Adrenal gland (tissue), 12 donors: ENCODE data around the gene CORO7. TPM values are rescaled to one million over a fixed set of nuclear protein-coding genes. Genes with fewer than 3 reads are reported as not detected.

Source experiments
- DNase-seq, 7 donors: peaks; one replicate each; pipeline ENCODE4 v3.0.0-alpha.2; 2019 to 2020
- H3K27ac ChIP-seq, 5 donors: fragments of 200-600 bp; sonication (generic) in 4 of 5; 1 replicate in 3 of 5; 2 replicates in 2 of 5; pipeline versions ENCODE4 v1.5.1 to v1.8.0; 2016 to 2020; ENCODE audit warnings: mild to moderate bottlenecking in 1 of 5
- H3K27me3 ChIP-seq: fragments of 200-600 bp; 2 replicates; pipeline ENCODE4 v1.8.0; 2021
- H3K36me3 ChIP-seq, 2 donors: fragments of 200-600 bp; replicated peaks in 1 of 2; 1 replicate in 1 of 2; 2 replicates in 1 of 2; pipeline versions ENCODE4 v1.5.1 to v1.8.0; 2018 to 2022
- H3K4me1 ChIP-seq, 2 donors: fragments of 200-600 bp; replicated peaks in 1 of 2; 1 replicate in 1 of 2; 2 replicates in 1 of 2; pipeline versions ENCODE4 v1.5.1 to v1.8.0; 2018 to 2021
- H3K4me3 ChIP-seq, 4 donors: fragments of 200-600 bp; sonication (generic) in 3 of 4; one replicate each; pipeline ENCODE4 v1.5.1; 2016 to 2018
- H3K9me3 ChIP-seq, 3 donors: fragments of 200-600 bp; sonication (generic) in 1 of 3; replicated peaks in 1 of 3; 1 replicate in 2 of 3; 2 replicates in 1 of 3; pipeline versions ENCODE4 v1.5.1 to v1.8.0; 2016 to 2021
- POLR2A ChIP-seq, 2 donors: fragments of 450-650 bp; IDR thresholded peaks; one replicate each; pipeline ENCODE4 v1.6.1; 2017; ENCODE audit warnings: antibody characterized with exemption in 2 of 2, mild to moderate bottlenecking in 2 of 2, moderate library complexity in 1 of 2
- WGBS, 4 donors: extraction: QIAGEN DNeasy Blood & Tissue Kit in 2 of 4; methylation state at CpG; one replicate each; pipeline versions ENCODE4 v1.1.5 to v1.1.7; 2013 to 2017; 5-methylcytosine and 5-hydroxymethylcytosine counted together
- intact Hi-C, 2 donors: fragments of 100-400 bp; cut with DNase I; formaldehyde crosslinking; loops; one replicate each; pipeline versions ENCODE4 v1.14.1 to v1.15.0; 2022 to 2023
- polyA plus RNA-seq, 3 donors: library from polyadenylated mRNA; stranded (reverse); fragments of 200-250 nt in 2 of 3; fragments of 350-450 nt in 1 of 3; fragmentation: Illumina TruSeq in 1 of 3; extraction: RNeasy Lipid Tissue Mini Kit (QIAGEN cat#74804) in 1 of 3; gene quantifications; one replicate each; pipeline ENCODE4 v1.2.3, GENCODE V29; 2013 to 2014
- total RNA-seq, 9 donors: library from RNA; depleted of rRNA in 4 of 9; stranded (reverse); fragments of >200 nt in 4 of 9; fragments of 120-200 nt in 1 of 9; fragmentation: NEBNext Ultra II Directional in 1 of 9; extraction: Animal tissue kit (Norgen Biotek cat#: 25700) in 1 of 9; gene quantifications; one replicate each; pipeline versions ENCODE4 v1.1.0 to v1.2.4, GENCODE V29; 2013 to 2023
- TF ChIP-seq, protein P1 (sequence below), 6 experiments: fragments of 450-650 bp in 4 of 6; fragments of 200-600 bp in 2 of 6; sonication (generic) in 1 of 6; IDR thresholded peaks; 1 replicate in 5 of 6; 2 replicates in 1 of 6; pipeline versions ENCODE4 v1.5.1 to v1.8.0; 2016 to 2021; ENCODE audit warnings: antibody characterized with exemption in 6 of 6, mild to moderate bottlenecking in 2 of 6, moderate library complexity in 1 of 6
- donor health status: healthy with polysubstance abuse.
- donor health status: Bipolar disorder and iron deficiency.
- donor health status: DM: yes; HTN: yes; CAD: no.
- donor health status: DM: no; HTN: no; CAD: no.
- donor health status: DM: no; HTN: no; CAD: no.
- donor health status: DM: yes; HTN: yes; CAD: no.

Gene CORO7
- total and polyA plus RNA-seq, 12 donors = 4.3 to 61.0 (median 34.7) TPM

DNA sequence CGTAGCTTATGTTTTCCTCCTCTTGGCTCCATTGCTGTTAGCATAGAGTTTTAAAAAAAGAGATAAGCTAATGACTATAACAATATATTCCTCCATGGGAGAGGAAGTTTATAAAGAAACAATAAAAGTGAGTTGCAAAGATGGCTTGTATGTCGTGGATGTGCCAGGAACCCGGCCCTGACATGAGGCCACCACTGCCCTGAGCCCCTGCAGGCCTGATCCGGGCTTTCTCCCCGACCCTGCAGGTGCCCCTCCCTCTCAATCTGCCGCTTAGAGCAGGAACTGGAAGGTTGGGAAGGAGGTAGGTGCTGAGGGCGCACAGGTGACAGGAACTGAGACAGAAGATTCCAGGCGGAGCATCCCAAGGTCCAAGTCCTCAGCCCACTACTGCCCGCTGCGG lies 76.9 kb downstream of the CORO7 start:
- Histone ChIP-seq H3K4me1 (peaks cover 0 to 18% of the 10 kb centered on the region in 2 donors), H3K9me3 (no peaks in the 10 kb centered on the region), H3K27me3 (no peaks in the 10 kb centered on the region), H3K4me3 (no peak overlapping the region), H3K27ac (peak overlapping the region in 2 of 5 donors; percentile 12 to 60), H3K36me3 (peaks cover 0 to 59% of the 10 kb centered on the region in 2 donors)
- WGBS, 4 donors = 76 to 79% (median 77%) methylated on average over 9 to 10 of the region's 10 CpGs
- TF ChIP-seq, protein P1, sequence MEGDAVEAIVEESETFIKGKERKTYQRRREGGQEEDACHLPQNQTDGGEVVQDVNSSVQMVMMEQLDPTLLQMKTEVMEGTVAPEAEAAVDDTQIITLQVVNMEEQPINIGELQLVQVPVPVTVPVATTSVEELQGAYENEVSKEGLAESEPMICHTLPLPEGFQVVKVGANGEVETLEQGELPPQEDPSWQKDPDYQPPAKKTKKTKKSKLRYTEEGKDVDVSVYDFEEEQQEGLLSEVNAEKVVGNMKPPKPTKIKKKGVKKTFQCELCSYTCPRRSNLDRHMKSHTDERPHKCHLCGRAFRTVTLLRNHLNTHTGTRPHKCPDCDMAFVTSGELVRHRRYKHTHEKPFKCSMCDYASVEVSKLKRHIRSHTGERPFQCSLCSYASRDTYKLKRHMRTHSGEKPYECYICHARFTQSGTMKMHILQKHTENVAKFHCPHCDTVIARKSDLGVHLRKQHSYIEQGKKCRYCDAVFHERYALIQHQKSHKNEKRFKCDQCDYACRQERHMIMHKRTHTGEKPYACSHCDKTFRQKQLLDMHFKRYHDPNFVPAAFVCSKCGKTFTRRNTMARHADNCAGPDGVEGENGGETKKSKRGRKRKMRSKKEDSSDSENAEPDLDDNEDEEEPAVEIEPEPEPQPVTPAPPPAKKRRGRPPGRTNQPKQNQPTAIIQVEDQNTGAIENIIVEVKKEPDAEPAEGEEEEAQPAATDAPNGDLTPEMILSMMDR (IDR thresholded peaks at IDR 0.05) = no peak
- no peak for TF ChIP-seq POLR2A (IDR thresholded peaks at IDR 0.05)
- intact Hi-C loops = loop anchor here in 1 of 2 donors (10.0 kb wide), 1 partner anchor 135 kb away; no protein-coding TSS in a partner anchor
- no peak for DNase-seq

DNA sequence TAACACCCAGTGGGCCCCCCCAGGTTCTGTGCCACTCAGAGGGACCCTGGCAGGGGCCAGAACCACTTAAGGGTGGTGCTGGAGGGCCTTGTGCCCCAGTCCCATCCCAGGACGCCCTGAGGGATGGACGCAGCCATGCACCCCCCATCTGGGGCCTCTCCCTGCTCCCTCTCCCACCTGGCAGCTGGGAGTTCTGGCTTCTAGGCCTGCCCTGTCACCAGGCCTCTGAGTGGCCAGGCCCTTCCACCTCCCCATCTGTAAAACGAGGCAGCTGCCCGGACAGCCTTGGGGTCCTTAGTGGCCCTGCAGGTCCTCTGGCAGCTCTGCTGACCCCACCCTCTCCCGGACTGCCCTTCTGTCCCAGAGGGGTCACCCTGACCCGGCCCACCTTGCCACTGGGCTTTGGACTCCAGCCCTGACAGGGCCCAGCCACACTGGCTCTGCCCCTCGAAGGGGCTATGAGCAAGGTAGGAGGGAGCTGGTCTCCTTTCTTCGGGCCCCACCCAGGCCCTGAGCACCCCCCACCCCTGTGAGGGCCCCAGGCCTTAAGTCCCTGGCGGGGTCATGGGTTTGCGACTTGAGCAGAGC lies 77.6 kb downstream of the CORO7 start:
- peaks cover 0 to 60% of the 10 kb centered on the region in 2 donors for H3K36me3 ChIP-seq
- H3K4me1 ChIP-seq = peaks cover 0 to 16% of the 10 kb centered on the region in 2 donors
- H3K27me3 ChIP-seq = no peaks in the 10 kb centered on the region
- H3K4me3 ChIP-seq = no peak overlapping the region
- TF ChIP-seq POLR2A (IDR thresholded peaks at IDR 0.05) = no peak
- TF ChIP-seq, protein P1 (IDR thresholded peaks at IDR 0.05) = no peak
- WGBS, 4 donors = 80 to 89% (median 82%) methylated on average over 4 to 10 of the region's 10 CpGs
- H3K27ac ChIP-seq = peak overlapping the region in 2 of 5 donors; percentile 5 to 38
- no peaks in the 10 kb centered on the region for H3K9me3 ChIP-seq
- intact Hi-C loops = loop anchor here in 1 of 2 donors (10.0 kb wide), 1 partner anchor 134 kb away; no protein-coding TSS in a partner anchor
- DNase-seq = no peak

DNA sequence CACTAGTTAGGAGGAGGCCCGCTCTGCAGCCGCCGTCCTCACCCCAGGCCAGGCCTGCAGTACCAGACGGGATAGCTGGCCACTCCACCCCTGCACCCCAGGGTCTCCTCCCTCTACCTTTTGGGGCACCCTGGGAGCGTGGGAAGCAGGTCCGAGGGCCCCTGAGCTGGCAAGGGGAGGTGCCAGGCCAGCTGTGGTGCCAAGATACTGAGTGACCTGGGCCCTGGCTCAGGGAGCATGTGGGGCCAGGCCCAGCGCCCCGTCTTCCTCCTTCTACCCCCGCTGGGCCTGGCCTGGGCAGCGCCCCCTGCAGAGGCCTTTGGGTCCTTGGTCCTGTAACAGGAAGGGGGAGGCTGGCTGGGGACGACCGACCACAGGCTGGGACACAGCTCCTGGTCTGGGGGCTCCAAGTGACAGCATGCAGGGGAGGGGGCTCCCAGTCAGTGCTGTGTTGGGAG lies 78.2 kb downstream of the CORO7 start:
- Histone ChIP-seq H3K27ac (peak overlapping the region in 1 of 5 donors; percentile 38), H3K36me3 (peaks cover 0 to 60% of the 10 kb centered on the region in 2 donors), H3K27me3 (no peaks in the 10 kb centered on the region), H3K4me1 (peaks cover 0 to 10% of the 10 kb centered on the region in 2 donors), H3K4me3 (no peak overlapping the region), H3K9me3 (no peaks in the 10 kb centered on the region)
- TF ChIP-seq POLR2A (IDR thresholded peaks at IDR 0.05) = no peak
- TF ChIP-seq, protein P1 (IDR thresholded peaks at IDR 0.05) = no peak
- WGBS, 4 donors = 87 to 100% (median 94%) methylated on average over 1 to 12 of the region's 12 CpGs
- intact Hi-C loops = loop anchor here in 1 of 2 donors (10.0 kb wide), 1 partner anchor 133 kb away; no protein-coding TSS in a partner anchor
- DNase-seq = no peak

GRCh38 chr16:4337540-4338088 lies 78.8 kb downstream of the CORO7 start:
- Histone ChIP-seq H3K27ac (peak overlapping the region in 1 of 5 donors; percentile 16), H3K4me1 (peaks cover 0 to 8% of the 10 kb centered on the region in 2 donors), H3K4me3 (no peak overlapping the region), H3K9me3 (no peaks in the 10 kb centered on the region), H3K36me3 (peaks cover 0 to 66% of the 10 kb centered on the region in 2 donors), H3K27me3 (no peaks in the 10 kb centered on the region)
- intact Hi-C loops = loop anchor here in 1 of 2 donors (10.0 kb wide), 1 partner anchor 133 kb away; no protein-coding TSS in a partner anchor
- 73 to 84% (median 81%) methylated on average over 2 to 12 of the region's 12 CpGs for WGBS, 4 donors
- DNase-seq = no peak
- TF ChIP-seq POLR2A (IDR thresholded peaks at IDR 0.05) = no peak
- TF ChIP-seq, protein P1 (IDR thresholded peaks at IDR 0.05) = no peak
